Retina (tissue), 1 donor: ENCODE results near the gene ZSCAN22.
"Not testable (repeated sequence)": the region's sequence is repeated elsewhere in the genome, so short reads cannot be mapped to it uniquely, and the experiment has no call there.

Source experiments
- DNase-seq: peaks from one replicate; pipeline ENCODE4 v3.0.0-alpha.2; 2016

Gene ZSCAN22

GRCh38 chr19:58319241-58319640 is 7.6 kb upstream of the ZSCAN22 start:
- no peak for DNase-seq

GRCh38 chr19:58325311-58326022 is 1.3 kb upstream of the ZSCAN22 start:
- no peak for DNase-seq

GRCh38 chr19:58326501-58326913 is 287 bp upstream of the ZSCAN22 start:
- no peak for DNase-seq

- DNase-seq, result no peak
Observed at GRCh38 chr19:58328999-58329398, 2.2 kb downstream of the ZSCAN22 start.

- no peak for DNase-seq
Observed at GRCh38 chr19:58330458-58330857, 3.7 kb downstream of the ZSCAN22 start.

GRCh38 chr19:58332697-58333096 is 5.9 kb downstream of the ZSCAN22 start:
- no peak for DNase-seq

- DNase-seq, result no peak
Observed at GRCh38 chr19:58334691-58335249, 8.0 kb downstream of the ZSCAN22 start.

- DNase-seq, result no peak
Observed at GRCh38 chr19:58335630-58336029, 8.8 kb downstream of the ZSCAN22 start.

GRCh38 chr19:58336216-58336615 is 9.4 kb downstream of the ZSCAN22 start:
- no peak for DNase-seq

GRCh38 chr19:58336820-58337219 is 10.0 kb downstream of the ZSCAN22 start:
- no peak for DNase-seq

GRCh38 chr19:58338336-58338735 is 11.5 kb downstream of the ZSCAN22 start:
- no peak for DNase-seq

GRCh38 chr19:58338825-58339558 is 12.2 kb downstream of the ZSCAN22 start:
- no peak for DNase-seq

GRCh38 chr19:58345558-58345957 is 18.8 kb downstream of the ZSCAN22 start:
- no peak for DNase-seq

- DNase-seq, result peak; percentile 87
Observed at GRCh38 chr19:58346961-58347929, 20.5 kb downstream of the ZSCAN22 start.

GRCh38 chr19:58348080-58348479 is 21.3 kb downstream of the ZSCAN22 start:
- not testable (repeated sequence) for DNase-seq

- DNase-seq, result no peak
Observed at GRCh38 chr19:58349590-58349989, 22.8 kb downstream of the ZSCAN22 start.

- peak; percentile 78 for DNase-seq
Observed at GRCh38 chr19:58350001-58350861, 23.4 kb downstream of the ZSCAN22 start.

- DNase-seq, result no peak
Observed at GRCh38 chr19:58350871-58351557, 24.2 kb downstream of the ZSCAN22 start.

- no peak for DNase-seq
Observed at GRCh38 chr19:58351558-58351878, 24.7 kb downstream of the ZSCAN22 start.

GRCh38 chr19:58351990-58352755 is 25.4 kb downstream of the ZSCAN22 start:
- no peak for DNase-seq
